CD4-positive, alpha-beta memory T cell (primary cell): ENCODE results near the gene DHH. TPM values are rescaled to one million over a fixed set of nuclear protein-coding genes. Genes with fewer than 3 reads are reported as not detected.

ENCODE experiments used
- CTCF ChIA-PET: fragments of 350-600 bp; sonication (Branson Sonifier 250); formaldehyde crosslinking; loops from one replicate; lab custom pipeline; 2021; ENCODE audit warnings: inconsistent platforms; ENCODE audit not compliant: partially characterized antibody; lab: Charles Lee
- POLR2A ChIA-PET: fragments of 350-600 bp; sonication (Branson Sonifier 250); formaldehyde crosslinking; loops from one replicate; lab custom pipeline; 2021; ENCODE audit not compliant: partially characterized antibody; lab: Charles Lee
- DNase-seq, 5 donors: peaks; one replicate each; pipeline versions ENCODE4 v3.0.0 to v3.0.0-alpha.2; 2020 to 2022; ENCODE audit warnings: mixed read lengths in 1 of 5
- H3K27ac ChIP-seq: one replicate; pipeline ENCODE4 v1.7.0; 2013; ENCODE audit warnings: low read depth, low read length
- H3K27me3 ChIP-seq: 2 replicates; pipeline ENCODE4 v1.7.0; 2013; ENCODE audit warnings: mild to moderate bottlenecking, low read length, moderate library complexity; ENCODE audit not compliant: insufficient read depth
- H3K36me3 ChIP-seq: 2 replicates; pipeline ENCODE4 v1.7.0; 2013; ENCODE audit warnings: mild to moderate bottlenecking, low read length, moderate library complexity; ENCODE audit not compliant: insufficient read depth
- H3K4me1 ChIP-seq: 2 replicates; pipeline ENCODE4 v1.7.0; 2013; ENCODE audit warnings: mild to moderate bottlenecking, low read length, moderate library complexity; ENCODE audit not compliant: insufficient read depth
- H3K4me3 ChIP-seq, 2 donors: one replicate each; pipeline ENCODE4 v1.7.0; 2013; ENCODE audit warnings: low read length in 2 of 2, mild to moderate bottlenecking in 1 of 2
- H3K9me3 ChIP-seq, 2 donors: one replicate each; pipeline ENCODE4 v1.7.0; 2013; ENCODE audit warnings: low read length in 2 of 2, control low read depth in 1 of 2; ENCODE audit not compliant: control insufficient read depth in 1 of 2
- H3K27ac Mint-ChIP-seq, 7 donors: one replicate each; pipeline ENCODE4 v1.8.0; 2020 to 2021; ENCODE audit warnings: mixed read lengths in 7 of 7, mild to moderate bottlenecking in 6 of 7, inconsistent platforms in 3 of 7, moderate library complexity in 3 of 7
- H3K27me3 Mint-ChIP-seq, 2 donors: one replicate each; pipeline ENCODE4 v1.8.0; 2020 to 2021; ENCODE audit warnings: mixed read lengths in 2 of 2
- H3K36me3 Mint-ChIP-seq, 2 donors: one replicate each; pipeline ENCODE4 v1.8.0; 2020 to 2021; ENCODE audit warnings: mixed read lengths in 2 of 2, inconsistent platforms in 1 of 2, mild to moderate bottlenecking in 1 of 2
- H3K4me1 Mint-ChIP-seq, 4 donors: one replicate each; pipeline ENCODE4 v1.8.0; 2020 to 2021; ENCODE audit warnings: mixed read lengths in 4 of 4, mild to moderate bottlenecking in 1 of 4
- H3K4me3 Mint-ChIP-seq, 8 donors: one replicate each; pipeline ENCODE4 v1.8.0; 2020 to 2021; ENCODE audit warnings: mixed read lengths in 8 of 8, mild to moderate bottlenecking in 7 of 8, moderate library complexity in 6 of 8, inconsistent platforms in 3 of 8
- H3K9me3 Mint-ChIP-seq, 8 donors: one replicate each; pipeline ENCODE4 v1.8.0; 2020 to 2021; ENCODE audit warnings: mixed read lengths in 8 of 8, mild to moderate bottlenecking in 5 of 8, inconsistent platforms in 3 of 8, moderate library complexity in 1 of 8
- intact Hi-C: fragments of 100-400 bp; cut with micrococcal nuclease; formaldehyde crosslinking; loops from one replicate; pipeline ENCODE4 v1.15.1; 2023
- polyA plus RNA-seq, 2 donors: library from polyadenylated mRNA; unstranded; fragments of 300-500 nt; fragmentation: Illumina TruSeq; gene quantifications; one replicate each; pipeline ENCODE4 v1.2.3, GENCODE V29; 2021
- total RNA-seq, 2 experiments: library from RNA; stranded (reverse); gene quantifications; one replicate each; pipeline ENCODE4 v1.2.3, GENCODE V29; 2021

DHH gene
- total and polyA plus RNA-seq, 4 experiments from 2014 or later = 0.35 to 0.44 TPM; not detected in 2

GRCh38 chr12:49098703-49099102 lies 4.1 kb upstream of the DHH start:
- Histone ChIP-seq H3K27ac (no peak overlapping the region), H3K4me3 (no peak overlapping the region), H3K27me3 (peaks cover 14% of the 10 kb centered on the region), H3K9me3 (no peaks in the 10 kb centered on the region), H3K36me3 (peaks cover 46% of the 10 kb centered on the region), H3K4me1 (peaks cover 14% of the 10 kb centered on the region)
- peak overlapping the region in 1 of 8 donors; percentile 20 for H3K4me3 Mint-ChIP-seq
- H3K9me3 Mint-ChIP-seq = no peaks in the 10 kb centered on the region
- H3K4me1 Mint-ChIP-seq = peaks cover 7 to 20% (median 12%) of the 10 kb centered on the region in 4 donors
- H3K27me3 Mint-ChIP-seq = peaks cover 3 to 11% of the 10 kb centered on the region in 2 donors
- CTCF ChIA-PET = interaction anchor here (0.7 to 11.5 kb wide), 18 partner anchors 11 to 142 kb away, joined by 3 to 221 read pairs (median 4); partner anchors contain the start of genes LMBR1L, RHEBL1, TUBA1A and TUBA1B
- H3K27ac Mint-ChIP-seq = peak overlapping the region in 1 of 7 donors; percentile 15
- DNase-seq = no peak
- intact Hi-C loops = loop anchor here (1.0 kb wide), 3 partner anchors 10 to 34 kb away; partner anchors contain the start of gene LMBR1L
- H3K36me3 Mint-ChIP-seq = peaks cover 55 to 67% of the 10 kb centered on the region in 2 donors
- POLR2A ChIA-PET = interaction anchor here (0.7 to 4.0 kb wide), 9 partner anchors 11 to 136 kb away, joined by 3 to 29 read pairs (median 6); partner anchors contain the start of genes LMBR1L, RHEBL1, TUBA1A and TUBA1B

- Mint-ChIP-seq H3K9me3 (no peaks in the 10 kb centered on the region), H3K27ac (peak overlapping the region in 2 of 7 donors; percentile 15 to 51), H3K4me1 (peaks cover 11 to 27% (median 16%) of the 10 kb centered on the region in 4 donors), H3K27me3 (peaks cover 7 to 18% of the 10 kb centered on the region in 2 donors), H3K4me3 (peak overlapping the region in 1 of 8 donors; percentile 15), H3K36me3 (peaks cover 50 to 61% of the 10 kb centered on the region in 2 donors)
- Histone ChIP-seq H3K27ac (no peak overlapping the region), H3K4me1 (peaks cover 18% of the 10 kb centered on the region), H3K4me3 (no peak overlapping the region), H3K27me3 (peaks cover 20% of the 10 kb centered on the region), H3K9me3 (no peaks in the 10 kb centered on the region), H3K36me3 (peaks cover 41% of the 10 kb centered on the region)
- intact Hi-C loops = loop anchor here (1.0 kb wide), 3 partner anchors 10 to 34 kb away; partner anchors contain the start of gene LMBR1L
- CTCF ChIA-PET = interaction anchor here (0.7 to 11.5 kb wide), 14 partner anchors 10 to 142 kb away, joined by 3 to 221 read pairs (median 4); partner anchors contain the start of genes LMBR1L, RHEBL1, TUBA1A and TUBA1B
- POLR2A ChIA-PET = interaction anchor here (0.8 to 4.0 kb wide), 9 partner anchors 8 to 137 kb away, joined by 3 to 29 read pairs (median 6); partner anchors contain the start of genes LMBR1L, RHEBL1, TUBA1A and TUBA1B
- DNase-seq = peak; percentile 49 to 63 (median 58)
Measured at GRCh38 chr12:49098035-49098451, 3.4 kb upstream of the DHH start.

- Histone ChIP-seq H3K9me3 (no peaks in the 10 kb centered on the region), H3K4me1 (peaks cover 22% of the 10 kb centered on the region), H3K27ac (no peak overlapping the region), H3K4me3 (no peak overlapping the region), H3K27me3 (peaks cover 27% of the 10 kb centered on the region), H3K36me3 (peaks cover 34% of the 10 kb centered on the region)
- peaks cover 10 to 24% of the 10 kb centered on the region in 2 donors for H3K27me3 Mint-ChIP-seq
- ChIA-PET POLR2A (interaction anchor here (1.0 to 4.0 kb wide), 5 partner anchors 9 to 34 kb away, joined by 3 to 29 read pairs (median 7); partner anchors contain the start of genes LMBR1L, RHEBL1 and TUBA1B), CTCF (interaction anchor here (1.2 to 11.5 kb wide), 10 partner anchors 10 to 100 kb away, joined by 3 to 221 read pairs (median 17); partner anchors contain the start of genes LMBR1L and TUBA1B)
- H3K36me3 Mint-ChIP-seq = peaks cover 44 to 55% of the 10 kb centered on the region in 2 donors
- no peak overlapping the region for H3K27ac Mint-ChIP-seq
- H3K9me3 Mint-ChIP-seq = no peaks in the 10 kb centered on the region
- no peak for DNase-seq
- peaks cover 11 to 33% (median 18%) of the 10 kb centered on the region in 4 donors for H3K4me1 Mint-ChIP-seq
- intact Hi-C loops = no loop called here
- no peak overlapping the region for H3K4me3 Mint-ChIP-seq
Measured at GRCh38 chr12:49097381-49097780, 2.8 kb upstream of the DHH start.

GRCh38 chr12:49094975-49095365 lies 369 bp upstream of the DHH start:
- Mint-ChIP-seq H3K36me3 (peaks cover 26 to 32% of the 10 kb centered on the region in 2 donors), H3K4me3 (peak overlapping the region in 5 of 8 donors; percentile 36 to 72 (median 55)), H3K4me1 (peaks cover 18 to 56% (median 34%) of the 10 kb centered on the region in 4 donors), H3K9me3 (no peaks in the 10 kb centered on the region), H3K27ac (peak overlapping the region in 2 of 7 donors; percentile 37 to 45), H3K27me3 (peaks cover 23 to 43% of the 10 kb centered on the region in 2 donors)
- POLR2A ChIA-PET = interaction anchor here (0.8 to 5.0 kb wide), 7 partner anchors 11 to 36 kb away, joined by 3 to 38 read pairs (median 4); partner anchors contain the start of genes KMT2D, LMBR1L, RHEBL1 and TUBA1B
- H3K4me3 ChIP-seq = no peak overlapping the region
- DNase-seq = no peak
- peaks cover 50% of the 10 kb centered on the region for H3K27me3 ChIP-seq
- intact Hi-C loops = no loop called here
- H3K9me3 ChIP-seq = no peaks in the 10 kb centered on the region
- peaks cover 46% of the 10 kb centered on the region for H3K4me1 ChIP-seq
- H3K27ac ChIP-seq = no peak overlapping the region
- H3K36me3 ChIP-seq = peaks cover 12% of the 10 kb centered on the region
- CTCF ChIA-PET = interaction anchor here (1.2 to 11.5 kb wide), 9 partner anchors 8 to 36 kb away, joined by 3 to 221 read pairs (median 5); partner anchors contain the start of genes LMBR1L, RHEBL1 and TUBA1B

- intact Hi-C loops = loop anchor here (2.0 kb wide), 1 partner anchor 97 kb away; no protein-coding TSS in a partner anchor
- Mint-ChIP-seq H3K36me3 (peaks cover 21 to 26% of the 10 kb centered on the region in 2 donors), H3K4me1 (peaks cover 22 to 63% (median 37%) of the 10 kb centered on the region in 4 donors), H3K27me3 (peaks cover 25 to 47% of the 10 kb centered on the region in 2 donors), H3K4me3 (peak overlapping the region in 3 of 8 donors; percentile 26 to 72 (median 41)), H3K9me3 (no peaks in the 10 kb centered on the region), H3K27ac (peak overlapping the region in 2 of 7 donors; percentile 35 to 64)
- Histone ChIP-seq H3K27ac (no peak overlapping the region), H3K4me3 (no peak overlapping the region), H3K4me1 (peaks cover 57% of the 10 kb centered on the region), H3K9me3 (no peaks in the 10 kb centered on the region), H3K27me3 (peaks cover 54% of the 10 kb centered on the region), H3K36me3 (peaks cover 9% of the 10 kb centered on the region)
- DNase-seq = no peak
- ChIA-PET POLR2A (interaction anchor here (0.5 to 5.0 kb wide), 8 partner anchors 10 to 279 kb away, joined by 3 to 38 read pairs (median 4); partner anchors contain the start of genes LMBR1L and TUBA1B), CTCF (interaction anchor here (0.7 to 11.5 kb wide), 11 partner anchors 9 to 106 kb away, joined by 3 to 221 read pairs (median 14); partner anchors contain the start of genes RHEBL1 and TUBA1B)
Measured at GRCh38 chr12:49093792-49094159, 825 bp downstream of the DHH start.

- Histone ChIP-seq H3K27ac (no peak overlapping the region), H3K9me3 (no peaks in the 10 kb centered on the region), H3K36me3 (peaks cover 9% of the 10 kb centered on the region), H3K27me3 (peaks cover 58% of the 10 kb centered on the region), H3K4me3 (no peak overlapping the region), H3K4me1 (peaks cover 66% of the 10 kb centered on the region)
- H3K9me3 Mint-ChIP-seq = no peaks in the 10 kb centered on the region
- H3K4me3 Mint-ChIP-seq = no peak overlapping the region
- peak overlapping the region in 1 of 7 donors; percentile 64 for H3K27ac Mint-ChIP-seq
- DNase-seq = no peak
- CTCF ChIA-PET = interaction anchor here (0.7 to 11.5 kb wide), 19 partner anchors 7 to 240 kb away, joined by 3 to 221 read pairs (median 4); partner anchors contain the start of genes LMBR1L, RHEBL1 and TUBA1B
- H3K36me3 Mint-ChIP-seq = peaks cover 16 to 18% of the 10 kb centered on the region in 2 donors
- H3K27me3 Mint-ChIP-seq = peaks cover 30 to 55% of the 10 kb centered on the region in 2 donors
- POLR2A ChIA-PET = interaction anchor here (0.7 to 5.0 kb wide), 13 partner anchors 9 to 142 kb away, joined by 3 to 38 read pairs (median 5); partner anchors contain the start of genes LMBR1L, RHEBL1 and TUBA1B
- peaks cover 28 to 71% (median 45%) of the 10 kb centered on the region in 4 donors for H3K4me1 Mint-ChIP-seq
- intact Hi-C loops = loop anchor here (1.0 to 2.0 kb wide), 2 partner anchors 29 to 96 kb away; no protein-coding TSS in a partner anchor
Measured at GRCh38 chr12:49092816-49093406, 1.7 kb downstream of the DHH start.
